ENCODE results near the gene ATXN7L1. TPM values are rescaled to one million over a fixed set of nuclear protein-coding genes. Genes with fewer than 3 reads are reported as not detected.
A peak's percentile ranks its signal among the peaks of the same experiment; 100 is the strongest.

The ATXN7L1 gene
- total RNA-seq, 1 experiment from 2014 or later, result 38.5 TPM

GRCh38 chr7:105643851-105644250 lies 232.5 kb downstream of the ATXN7L1 start:
- CTCF ChIA-PET, result interaction anchor here (0.8 to 2.2 kb wide), 26 partner anchors 8 to 401 kb away, joined by 3 to 30 read pairs (median 4); partner anchors contain the start of genes EFCAB10 and RINT1
- no peak for TF ChIP-seq ZNF138 (CRISPR knock-in tag; conservative IDR thresholded peaks at IDR 0.05)
- TF ChIP-seq TEAD1 (CRISPR knock-in tag; IDR thresholded peaks at IDR 0.05), result 0 out of 2 replicates have a peak, but pooled peaks have one; percentile 9
- no peaks in the 10 kb centered on the region for H3K27me3 Mint-ChIP-seq (ENCODE audit: low read depth)
- H3K27ac Mint-ChIP-seq, result peak overlapping the region; percentile 69
- H3K9me3 Mint-ChIP-seq, result no peaks in the 10 kb centered on the region
- POLR2A ChIA-PET, result interaction anchor here (0.6 to 1.0 kb wide), 2 partner anchors 21 to 641 kb away, joined by 3 read pairs; partner anchors contain the start of gene NAMPT
- H3K36me3 Mint-ChIP-seq, result peaks cover 29% of the 10 kb centered on the region
- H3K4me3 Mint-ChIP-seq, result no peak overlapping the region
- no peak for DNase-seq (ENCODE audit: low spot score)
- H3K4me1 Mint-ChIP-seq, result peaks cover 74% of the 10 kb centered on the region
- peak; percentile 2; the same call in 1 of the 2 replicates for ATAC-seq

- CTCF ChIA-PET, result interaction anchor here (0.7 to 2.2 kb wide), 26 partner anchors 9 to 401 kb away, joined by 3 to 30 read pairs (median 4); partner anchors contain the start of genes EFCAB10 and RINT1
- no peak overlapping the region for H3K4me3 Mint-ChIP-seq
- peak overlapping the region; percentile 69 for H3K27ac Mint-ChIP-seq
These were observed 233.0 kb downstream of the ATXN7L1 start for GRCh38 chr7:105643384-105643783.

GRCh38 chr7:105642264-105642663 lies 234.1 kb downstream of the ATXN7L1 start:
- Mint-ChIP-seq H3K4me3 (no peak overlapping the region), H3K36me3 (peaks cover 26% of the 10 kb centered on the region), H3K27me3 (ENCODE audit: low read depth) (no peaks in the 10 kb centered on the region), H3K4me1 (peaks cover 77% of the 10 kb centered on the region), H3K9me3 (no peaks in the 10 kb centered on the region), H3K27ac (peak overlapping the region; percentile 78)
- CTCF ChIA-PET, result interaction anchor here (4.5 kb wide), 1 partner anchor 10 kb away, joined by 25 read pairs; no protein-coding TSS in a partner anchor
- no peak for TF ChIP-seq SP1 (CRISPR knock-in tag; conservative IDR thresholded peaks at IDR 0.05)
- no peak for TF ChIP-seq NR3C1 (CRISPR knock-in tag; conservative IDR thresholded peaks at IDR 0.05; ENCODE audit: low read depth)
- no peak for TF ChIP-seq AFF4 (CRISPR knock-in tag; IDR thresholded peaks at IDR 0.05; ENCODE audit: borderline replicate concordance)
- no peak for TF ChIP-seq JAZF1 (CRISPR knock-in tag; IDR thresholded peaks at IDR 0.05)
- TF ChIP-seq OVOL2 (CRISPR knock-in tag; IDR thresholded peaks at IDR 0.05; ENCODE audit: borderline replicate concordance), result no peak
- no peak for TF ChIP-seq NR1H2 (CRISPR knock-in tag; IDR thresholded peaks at IDR 0.05)
- ATAC-seq, result no peak
- no peak for DNase-seq (ENCODE audit: low spot score)
- POLR2A ChIA-PET, result no interaction called here

More at GRCh38 chr7:105643384-105643783, 233.0 kb downstream of the ATXN7L1 start:
- H3K27me3 Mint-ChIP-seq (ENCODE audit: low read depth), result no peaks in the 10 kb centered on the region
- H3K36me3 Mint-ChIP-seq, result peaks cover 25% of the 10 kb centered on the region
- TF ChIP-seq CREB1 (CRISPR knock-in tag; IDR thresholded peaks at IDR 0.05) (no peak), PREB (CRISPR knock-in tag; IDR thresholded peaks at IDR 0.05; ENCODE audit: borderline replicate concordance) (no peak), NFE2L1 (CRISPR knock-in tag; IDR thresholded peaks at IDR 0.05) (peak; percentile 90), MAX (CRISPR knock-in tag; IDR thresholded peaks at IDR 0.05) (peak; percentile 43; the same call in 1 of the 2 replicates), ZBTB43 (CRISPR knock-in tag; IDR thresholded peaks at IDR 0.05) (peak; percentile 68; the same call in 1 of the 2 replicates), ZNF512 (CRISPR knock-in tag; IDR thresholded peaks at IDR 0.05; ENCODE audit: borderline replicate concordance) (0 out of 2 replicates have a peak, but pooled peaks have one; percentile 18), ZNF219 (CRISPR knock-in tag; IDR thresholded peaks at IDR 0.05; ENCODE audit: borderline replicate concordance) (no peak), FOXK1 (CRISPR knock-in tag; IDR thresholded peaks at IDR 0.05) (peak; percentile 59; the same call in 1 of the 2 replicates), KAT7 (CRISPR knock-in tag; IDR thresholded peaks at IDR 0.05; ENCODE audit: borderline replicate concordance) (0 out of 2 replicates have a peak, but pooled peaks have one; percentile 35)
- H3K9me3 Mint-ChIP-seq, result no peaks in the 10 kb centered on the region
- peak; percentile 74 for ATAC-seq
- POLR2A ChIA-PET, result interaction anchor here (0.6 to 1.0 kb wide), 2 partner anchors 22 to 642 kb away, joined by 3 read pairs; partner anchors contain the start of gene NAMPT
- peaks cover 73% of the 10 kb centered on the region for H3K4me1 Mint-ChIP-seq
- DNase-seq (ENCODE audit: low spot score), result peak; percentile 82
